Spleen (tissue), 11 donors: Measurements from ENCODE around the gene APEX1. TPM values are rescaled to one million over a fixed set of nuclear protein-coding genes. Genes with fewer than 3 reads are reported as not detected.

Experiments used
- DNase-seq: peaks from one replicate; pipeline ENCODE4 v3.0.0-alpha.2; 2020
- H3K27ac ChIP-seq, 8 donors: fragments of 200-600 bp; sonication (generic) in 7 of 8; 1 replicate in 4 of 8; 2 replicates in 4 of 8; pipeline versions ENCODE4 v1.5.0 to v1.8.0; 2016 to 2021; ENCODE audit warnings: inconsistent platforms in 4 of 8, mild to moderate bottlenecking in 4 of 8, moderate library complexity in 1 of 8
- H3K27me3 ChIP-seq, 7 donors: fragments of 200-600 bp; sonication (generic) in 6 of 7; replicated peaks in 1 of 7; 1 replicate in 4 of 7; 2 replicates in 3 of 7; pipeline versions ENCODE4 v1.5.0 to v1.8.0; 2016 to 2021; ENCODE audit warnings: inconsistent platforms in 3 of 7, mild to moderate bottlenecking in 1 of 7
- H3K36me3 ChIP-seq, 6 donors: fragments of 200-600 bp; sonication (generic) in 5 of 6; 1 replicate in 4 of 6; 2 replicates in 2 of 6; pipeline versions ENCODE4 v1.5.0 to v1.8.0; 2016 to 2021; ENCODE audit warnings: inconsistent platforms in 2 of 6
- H3K4me1 ChIP-seq, 6 donors: fragments of 200-600 bp; sonication (generic) in 5 of 6; 1 replicate in 3 of 6; 2 replicates in 3 of 6; pipeline versions ENCODE4 v1.5.0 to v1.8.0; 2016 to 2021; ENCODE audit warnings: inconsistent platforms in 3 of 6
- H3K4me3 ChIP-seq, 8 donors: fragments of 200-600 bp; sonication (generic) in 7 of 8; 1 replicate in 4 of 8; 2 replicates in 4 of 8; pipeline versions ENCODE4 v1.5.0 to v1.8.0; 2016 to 2021; ENCODE audit warnings: inconsistent platforms in 4 of 8, mild to moderate bottlenecking in 4 of 8, moderate library complexity in 2 of 8
- H3K9me3 ChIP-seq, 8 donors: fragments of 200-600 bp; sonication (generic) in 7 of 8; 1 replicate in 4 of 8; 2 replicates in 4 of 8; pipeline versions ENCODE4 v1.5.0 to v1.8.0; 2016 to 2021; ENCODE audit warnings: inconsistent platforms in 4 of 8
- CTCF ChIP-seq, 11 experiments: fragments of 200-600 bp in 7 of 11; fragments of 450-650 bp in 4 of 11; sonication (generic) in 4 of 11; IDR thresholded peaks in 8 of 11; conservative IDR thresholded peaks in 3 of 11; 1 replicate in 7 of 11; 2 replicates in 4 of 11; pipeline versions ENCODE4 v1.4.0 to v1.8.0; 2016 to 2021; ENCODE audit warnings: antibody characterized with exemption in 11 of 11, inconsistent platforms in 4 of 11, mild to moderate bottlenecking in 1 of 11
- POLR2A ChIP-seq, 3 donors: fragments of 450-650 bp; IDR thresholded peaks; one replicate each; pipeline ENCODE4 v1.5.1; 2017; ENCODE audit warnings: antibody characterized with exemption in 3 of 3, mild to moderate bottlenecking in 1 of 3
- POLR2AphosphoS5 ChIP-seq, 3 donors: sonication (generic); formaldehyde crosslinking; IDR thresholded peaks; one replicate each; pipeline ENCODE4 v1.5.1; 2017; ENCODE audit warnings: antibody characterized with exemption in 3 of 3
- WGBS, 5 donors: extraction: QIAGEN DNeasy Blood & Tissue Kit in 3 of 5; methylation state at CpG; one replicate each; pipeline versions ENCODE4 v1.1.5 to v1.1.7; 2013 to 2018; 5-methylcytosine and 5-hydroxymethylcytosine counted together
- intact Hi-C: fragments of 100-400 bp; cut with DNase I; formaldehyde crosslinking; loops from one replicate; pipeline ENCODE4 v1.15.0; 2023; ENCODE audit warnings: low total_unique reads
- polyA plus RNA-seq, 3 donors: library from polyadenylated mRNA; stranded (reverse); fragments of 200-250 nt; gene quantifications; one replicate each; pipeline ENCODE4 v1.2.1, GENCODE V29; 2013
- total RNA-seq, 7 donors: library from RNA; depleted of rRNA in 3 of 7; stranded (reverse); fragments of >200 nt in 3 of 7; fragmentation: NEBNext Ultra II Directional in 4 of 7; extraction: Animal tissue kit (Norgen Biotek cat#: 25700) in 4 of 7; gene quantifications; one replicate each; pipeline versions ENCODE4 v1.1.0 to v1.2.1, GENCODE V29; 2016 to 2021
- donor health status: healthy with polysubstance abuse.
- donor health status: DM: no; HTN: no; CAD: no; lungs with moderate emphysema.
- donor health status: DM: no; HTN: no; CAD: no.
- donor health status: Bipolar disorder and iron deficiency.
- donor health status: healthy.
- donor health status: DM: no; HTN: no; CAD: no.
- donor health status: DM: yes; HTN: yes; CAD: no.

APEX1 gene
- total and polyA plus RNA-seq, 10 donors = 89.4 to 153 (median 115) TPM

- Histone ChIP-seq H3K36me3 (peaks cover 0 to 37% (median 34%) of the 10 kb centered on the region in 6 donors), H3K27me3 (no peaks in the 10 kb centered on the region), H3K9me3 (no peaks in the 10 kb centered on the region), H3K4me3 (peak overlapping the region; percentile 69 to 94 (median 87)), H3K4me1 (peaks cover 14 to 60% (median 42%) of the 10 kb centered on the region in 6 donors), H3K27ac (peak overlapping the region; percentile 86 to 95 (median 91))
- no peak for TF ChIP-seq CTCF (IDR thresholded peaks at IDR 0.05 in 8 of 11, conservative IDR thresholded peaks at IDR 0.05 in 3 of 11)
- TF ChIP-seq POLR2AphosphoS5 (IDR thresholded peaks at IDR 0.05) = no peak
- no peak for TF ChIP-seq POLR2A (IDR thresholded peaks at IDR 0.05)
- WGBS, 5 donors = 0 to 3% (median 3%) methylated on average over 2 of the region's 2 CpGs
- intact Hi-C loops = loop anchor here (10.0 kb wide), 1 partner anchor 214 kb away; the partner anchor contains the start of genes ANG and RNASE4
- DNase-seq = no peak
Observed at GRCh38 chr14:20470603-20470901, 15.5 kb downstream of the APEX1 start.

GRCh38 chr14:20472536-20473169 is 17.6 kb downstream of the APEX1 start:
- 84 to 96% (median 92%) methylated on average over 2 of the region's 2 CpGs for WGBS, 5 donors
- intact Hi-C loops = loop anchor here (10.0 kb wide), 1 partner anchor 212 kb away; the partner anchor contains the start of genes ANG and RNASE4
- Histone ChIP-seq H3K27me3 (no peaks in the 10 kb centered on the region), H3K4me1 (peaks cover 30 to 80% (median 62%) of the 10 kb centered on the region in 6 donors), H3K9me3 (no peaks in the 10 kb centered on the region), H3K36me3 (peaks cover 0 to 57% (median 47%) of the 10 kb centered on the region in 6 donors), H3K4me3 (no peak overlapping the region), H3K27ac (peak overlapping the region in 1 of 8 donors; percentile 95)
- TF ChIP-seq POLR2A (IDR thresholded peaks at IDR 0.05) (no peak), CTCF (IDR thresholded peaks at IDR 0.05 in 8 of 11, conservative IDR thresholded peaks at IDR 0.05 in 3 of 11) (no peak), POLR2AphosphoS5 (IDR thresholded peaks at IDR 0.05) (no peak)
- no peak for DNase-seq

- no peaks in the 10 kb centered on the region for H3K9me3 ChIP-seq
- peak overlapping the region in 2 of 8 donors; percentile 0 to 38 for H3K4me3 ChIP-seq
- H3K4me1 ChIP-seq = peaks cover 19 to 67% (median 42%) of the 10 kb centered on the region in 6 donors
- H3K36me3 ChIP-seq = peaks cover 0 to 72% (median 47%) of the 10 kb centered on the region in 6 donors
- 55 to 73% (median 66%) methylated on average over 5 of the region's 5 CpGs for WGBS, 5 donors
- peak overlapping the region; percentile 69 to 87 (median 84) for H3K27ac ChIP-seq
- H3K27me3 ChIP-seq = no peaks in the 10 kb centered on the region
- intact Hi-C loops = loop anchor here (10.0 kb wide), 1 partner anchor 208 kb away; the partner anchor contains the start of genes ANG and RNASE4
- DNase-seq = no peak
- TF ChIP-seq CTCF (IDR thresholded peaks at IDR 0.05 in 8 of 11, conservative IDR thresholded peaks at IDR 0.05 in 3 of 11) (no peak), POLR2AphosphoS5 (IDR thresholded peaks at IDR 0.05) (no peak), POLR2A (IDR thresholded peaks at IDR 0.05) (no peak)
Observed at GRCh38 chr14:20476776-20477175, 21.8 kb downstream of the APEX1 start.

GRCh38 chr14:20477211-20477876 is 22.3 kb downstream of the APEX1 start:
- no peak for DNase-seq
- Histone ChIP-seq H3K4me3 (peak overlapping the region in 2 of 8 donors; percentile 0 to 38), H3K9me3 (no peaks in the 10 kb centered on the region), H3K36me3 (peaks cover 0 to 68% (median 44%) of the 10 kb centered on the region in 6 donors), H3K4me1 (peaks cover 18 to 61% (median 37%) of the 10 kb centered on the region in 6 donors), H3K27me3 (no peaks in the 10 kb centered on the region), H3K27ac (peak overlapping the region; percentile 69 to 87 (median 84))
- TF ChIP-seq CTCF (IDR thresholded peaks at IDR 0.05 in 8 of 11, conservative IDR thresholded peaks at IDR 0.05 in 3 of 11) (no peak), POLR2AphosphoS5 (IDR thresholded peaks at IDR 0.05) (peak in 1 of 3 donors; percentile 66)
- WGBS, 5 donors = 19 to 34% (median 33%) methylated on average over 1 of the region's 1 CpG
- intact Hi-C loops = loop anchor here (10.0 kb wide), 1 partner anchor 207 kb away; the partner anchor contains the start of genes ANG and RNASE4
